Measurements from ENCODE around the gene WNK2.
"Not testable (repeated sequence)": the region's sequence is repeated elsewhere in the genome, so short reads cannot be mapped to it uniquely, and the experiment has no call there.

The WNK2 gene

GRCh38 chr9:93315118-93315517 lies 131.2 kb downstream of the WNK2 start:
- FAIRE-seq, result no peak

- no peak for FAIRE-seq
These were observed 132.0 kb downstream of the WNK2 start for GRCh38 chr9:93315960-93316359.

- FAIRE-seq, result no peak
These were observed 133.0 kb downstream of the WNK2 start for GRCh38 chr9:93316726-93317494.

GRCh38 chr9:93317495-93318094 lies 133.7 kb downstream of the WNK2 start:
- no peak for FAIRE-seq

- FAIRE-seq, result no peak
These were observed 134.5 kb downstream of the WNK2 start for GRCh38 chr9:93318480-93318879.

- no peak for FAIRE-seq
These were observed 135.5 kb downstream of the WNK2 start for GRCh38 chr9:93319301-93319991.

GRCh38 chr9:93319992-93320500 lies 136.1 kb downstream of the WNK2 start:
- no peak for FAIRE-seq

GRCh38 chr9:93320591-93321219 lies 136.8 kb downstream of the WNK2 start:
- FAIRE-seq, result no peak

GRCh38 chr9:93321220-93321610 lies 137.3 kb downstream of the WNK2 start:
- no peak for FAIRE-seq

GRCh38 chr9:93323446-93323954 lies 139.6 kb downstream of the WNK2 start:
- FAIRE-seq, result not testable (repeated sequence)

- no peak for FAIRE-seq
These were observed 140.4 kb downstream of the WNK2 start for GRCh38 chr9:93324191-93324834.

GRCh38 chr9:93325307-93326035 lies 141.5 kb downstream of the WNK2 start:
- FAIRE-seq, result no peak

GRCh38 chr9:93326056-93326455 lies 142.1 kb downstream of the WNK2 start:
- FAIRE-seq, result no peak

GRCh38 chr9:93326654-93327053 lies 142.7 kb downstream of the WNK2 start:
- FAIRE-seq, result no peak

GRCh38 chr9:93329629-93330280 lies 145.8 kb downstream of the WNK2 start:
- FAIRE-seq, result no peak

GRCh38 chr9:93332317-93332716 lies 148.4 kb downstream of the WNK2 start:
- no peak for FAIRE-seq

- no peak for FAIRE-seq
These were observed 152.8 kb downstream of the WNK2 start for GRCh38 chr9:93336720-93337119.

GRCh38 chr9:93338196-93338595 lies 154.3 kb downstream of the WNK2 start:
- FAIRE-seq, result not testable (repeated sequence)

GRCh38 chr9:93340091-93340490 lies 156.2 kb downstream of the WNK2 start:
- FAIRE-seq, result no peak

- not testable (repeated sequence) for FAIRE-seq
These were observed 157.9 kb downstream of the WNK2 start for GRCh38 chr9:93341820-93342219.

GRCh38 chr9:93342428-93342827 lies 158.5 kb downstream of the WNK2 start:
- FAIRE-seq, result not testable (repeated sequence)

All from A204.1 (cell line).